Esophagus muscularis mucosa (tissue), 4 donors: ENCODE measurements around the gene TBC1D9. TPM values are rescaled to one million over a fixed set of nuclear protein-coding genes. Genes with fewer than 3 reads are reported as not detected.
A peak's percentile ranks its signal among the peaks of the same experiment; 100 is the strongest.

Experiments
- DNase-seq: peaks from one replicate; pipeline ENCODE4 v3.0.0-alpha.2; 2017; ENCODE audit errors: extremely low spot score
- H3K27ac ChIP-seq, 4 donors: fragments of 200-600 bp; sonication (generic); replicated peaks in 1 of 4; 1 replicate in 3 of 4; 2 replicates in 1 of 4; pipeline ENCODE4 v1.5.1; 2016 to 2019; ENCODE audit warnings: mild to moderate bottlenecking in 1 of 4
- H3K27me3 ChIP-seq, 4 donors: fragments of 200-600 bp; sonication (generic); one replicate each; pipeline versions ENCODE4 v1.5.1 to v1.6.0; 2016 to 2019
- H3K36me3 ChIP-seq, 4 donors: fragments of 200-600 bp; sonication (generic); one replicate each; pipeline ENCODE4 v1.5.1; 2016 to 2019
- H3K4me1 ChIP-seq, 4 donors: fragments of 200-600 bp; sonication (generic); one replicate each; pipeline ENCODE4 v1.5.1; 2016 to 2019
- H3K4me3 ChIP-seq, 4 donors: fragments of 200-600 bp; sonication (generic); 1 replicate in 2 of 4; 2 replicates in 2 of 4; pipeline ENCODE4 v1.5.1; 2016 to 2019; ENCODE audit warnings: mild to moderate bottlenecking in 4 of 4, moderate library complexity in 1 of 4
- H3K9me3 ChIP-seq, 4 donors: fragments of 200-600 bp; sonication (generic); 1 replicate in 3 of 4; 2 replicates in 1 of 4; pipeline ENCODE4 v1.5.1; 2016 to 2019
- CTCF ChIP-seq, 3 experiments: fragments of 200-600 bp in 2 of 3; fragments of 450-650 bp in 1 of 3; sonication (generic) in 2 of 3; IDR thresholded peaks; one replicate each; pipeline ENCODE4 v1.5.1; 2017 to 2019; ENCODE audit warnings: antibody characterized with exemption in 3 of 3, mild to moderate bottlenecking in 2 of 3, moderate library complexity in 1 of 3
- EP300 ChIP-seq: sonication (generic); formaldehyde crosslinking; IDR thresholded peaks from one replicate; pipeline ENCODE4 v1.6.1; 2017; ENCODE audit warnings: antibody characterized with exemption
- POLR2A ChIP-seq: fragments of 450-650 bp; IDR thresholded peaks from one replicate; pipeline ENCODE4 v1.6.1; 2017; ENCODE audit warnings: antibody characterized with exemption, moderate library complexity, mild to moderate bottlenecking, low read depth
- POLR2AphosphoS5 ChIP-seq, 2 donors: sonication (generic); formaldehyde crosslinking; IDR thresholded peaks; one replicate each; pipeline ENCODE4 v1.6.1; 2017; ENCODE audit warnings: antibody characterized with exemption in 2 of 2
- WGBS: methylation state at CpG from one replicate; pipeline ENCODE4 v1.1.5; 2018; 5-methylcytosine and 5-hydroxymethylcytosine counted together
- intact Hi-C: fragments of 100-400 bp; cut with DNase I; formaldehyde crosslinking; loops from one replicate; pipeline ENCODE4 v1.15.1; 2023
- total RNA-seq, 4 donors: library from RNA; depleted of rRNA; stranded (reverse); fragments of >200 nt; gene quantifications; one replicate each; pipeline versions ENCODE4 v1.1.0 to v1.2.1, GENCODE V29; 2016

TBC1D9 gene
- total RNA-seq, 4 donors from 2014 or later = 15.4 to 23.8 (median 21.3) TPM

GRCh38 chr4:140688711-140689598, 67.2 kb downstream of the TBC1D9 start:
- intact Hi-C loops = no loop called here
- no peaks in the 10 kb centered on the region for H3K27me3 ChIP-seq
- peaks cover 8 to 24% (median 20%) of the 10 kb centered on the region in 4 donors for H3K4me1 ChIP-seq
- DNase-seq = peak; percentile 19
- peaks cover 0 to 16% (median 0%) of the 10 kb centered on the region in 4 donors for H3K36me3 ChIP-seq
- no peak overlapping the region for H3K27ac ChIP-seq
- no peak overlapping the region for H3K4me3 ChIP-seq
- TF ChIP-seq CTCF (IDR thresholded peaks at IDR 0.05) = no peak
- no peak for TF ChIP-seq POLR2AphosphoS5 (IDR thresholded peaks at IDR 0.05)
- no peak for TF ChIP-seq POLR2A
- TF ChIP-seq EP300 = no peak
- WGBS = 87% methylated on average over 5 of the region's 6 CpGs
- no peaks in the 10 kb centered on the region for H3K9me3 ChIP-seq

GRCh38 chr4:140686796-140687195, 69.4 kb downstream of the TBC1D9 start:
- H3K36me3 ChIP-seq = peaks cover 0 to 16% (median 0%) of the 10 kb centered on the region in 4 donors
- TF ChIP-seq EP300 = no peak
- TF ChIP-seq POLR2A = no peak
- TF ChIP-seq CTCF (IDR thresholded peaks at IDR 0.05) = no peak
- no peak for TF ChIP-seq POLR2AphosphoS5 (IDR thresholded peaks at IDR 0.05)
- no peaks in the 10 kb centered on the region for H3K9me3 ChIP-seq
- H3K4me1 ChIP-seq = peaks cover 8 to 21% (median 14%) of the 10 kb centered on the region in 4 donors
- no peak overlapping the region for H3K4me3 ChIP-seq
- H3K27ac ChIP-seq = no peak overlapping the region
- DNase-seq = peak; percentile 26
- no peaks in the 10 kb centered on the region for H3K27me3 ChIP-seq
- intact Hi-C loops = no loop called here

GRCh38 chr4:140684314-140684713, 71.9 kb downstream of the TBC1D9 start:
- H3K4me3 ChIP-seq = no peak overlapping the region
- intact Hi-C loops = no loop called here
- no peak overlapping the region for H3K27ac ChIP-seq
- H3K36me3 ChIP-seq = peaks cover 0 to 17% (median 1%) of the 10 kb centered on the region in 4 donors
- peaks cover 0 to 11% (median 5%) of the 10 kb centered on the region in 4 donors for H3K4me1 ChIP-seq
- no peaks in the 10 kb centered on the region for H3K9me3 ChIP-seq
- no peak for DNase-seq
- no peaks in the 10 kb centered on the region for H3K27me3 ChIP-seq
- TF ChIP-seq POLR2AphosphoS5 (IDR thresholded peaks at IDR 0.05) = no peak
- no peak for TF ChIP-seq CTCF (IDR thresholded peaks at IDR 0.05)
- TF ChIP-seq POLR2A = no peak
- no peak for TF ChIP-seq EP300

- Histone ChIP-seq H3K9me3 (no peaks in the 10 kb centered on the region), H3K4me1 (no peaks in the 10 kb centered on the region), H3K27ac (no peak overlapping the region), H3K27me3 (no peaks in the 10 kb centered on the region), H3K36me3 (peaks cover 5 to 48% (median 20%) of the 10 kb centered on the region in 4 donors), H3K4me3 (no peak overlapping the region)
- no peak for TF ChIP-seq CTCF (IDR thresholded peaks at IDR 0.05)
- TF ChIP-seq POLR2A = no peak
- TF ChIP-seq EP300 = no peak
- no peak for TF ChIP-seq POLR2AphosphoS5 (IDR thresholded peaks at IDR 0.05)
- DNase-seq = no peak
- intact Hi-C loops = no loop called here
- 94% methylated on average over 3 of the region's 3 CpGs for WGBS
Observed at GRCh38 chr4:140681201-140681600, 75.0 kb downstream of the TBC1D9 start.
